SK-MEL-5 (cell line): ENCODE measurements around the gene OGG1. TPM values are rescaled to one million over a fixed set of nuclear protein-coding genes. Genes with fewer than 3 reads are reported as not detected.

Source experiments
- DNase-seq: peaks from one replicate; pipeline ENCODE4 v3.0.0-alpha.2; 2016; ENCODE audit warnings: low read depth, low spot score
- in situ Hi-C: cut with HindIII; loops from 2 replicates; pipeline ENCODE4 v1.10.0; 2016; ENCODE audit warnings: low sequenced_read_pairs, high pct_unique_total_duplicates, low pct_unique_long_range_greater_than_20kb
- polyA plus RNA-seq, 2 experiments: library from polyadenylated mRNA; depleted of rRNA; stranded (reverse); fragments of >200 nt; gene quantifications; 2 replicates each; pipeline ENCODE4 v1.2.3, GENCODE V29; 2015
- total RNA-seq: library from RNA; depleted of rRNA; stranded (reverse); fragments of >200 nt; shearing (Covaris generic); gene quantifications from 2 replicates; pipeline ENCODE4 v1.2.3, GENCODE V29; 2014; rRNA removed

Gene OGG1
- 11.0 and 16.0 TPM in 2 replicates for total RNA-seq
- polyA plus RNA-seq (2015; cell fraction: cytosol; rRNA removed) = 17.3 and 26.8 TPM in 2 replicates
- polyA plus RNA-seq (2015; cell fraction: nucleus; rRNA removed) = 27.5 and 47.7 TPM in 2 replicates

DNA sequence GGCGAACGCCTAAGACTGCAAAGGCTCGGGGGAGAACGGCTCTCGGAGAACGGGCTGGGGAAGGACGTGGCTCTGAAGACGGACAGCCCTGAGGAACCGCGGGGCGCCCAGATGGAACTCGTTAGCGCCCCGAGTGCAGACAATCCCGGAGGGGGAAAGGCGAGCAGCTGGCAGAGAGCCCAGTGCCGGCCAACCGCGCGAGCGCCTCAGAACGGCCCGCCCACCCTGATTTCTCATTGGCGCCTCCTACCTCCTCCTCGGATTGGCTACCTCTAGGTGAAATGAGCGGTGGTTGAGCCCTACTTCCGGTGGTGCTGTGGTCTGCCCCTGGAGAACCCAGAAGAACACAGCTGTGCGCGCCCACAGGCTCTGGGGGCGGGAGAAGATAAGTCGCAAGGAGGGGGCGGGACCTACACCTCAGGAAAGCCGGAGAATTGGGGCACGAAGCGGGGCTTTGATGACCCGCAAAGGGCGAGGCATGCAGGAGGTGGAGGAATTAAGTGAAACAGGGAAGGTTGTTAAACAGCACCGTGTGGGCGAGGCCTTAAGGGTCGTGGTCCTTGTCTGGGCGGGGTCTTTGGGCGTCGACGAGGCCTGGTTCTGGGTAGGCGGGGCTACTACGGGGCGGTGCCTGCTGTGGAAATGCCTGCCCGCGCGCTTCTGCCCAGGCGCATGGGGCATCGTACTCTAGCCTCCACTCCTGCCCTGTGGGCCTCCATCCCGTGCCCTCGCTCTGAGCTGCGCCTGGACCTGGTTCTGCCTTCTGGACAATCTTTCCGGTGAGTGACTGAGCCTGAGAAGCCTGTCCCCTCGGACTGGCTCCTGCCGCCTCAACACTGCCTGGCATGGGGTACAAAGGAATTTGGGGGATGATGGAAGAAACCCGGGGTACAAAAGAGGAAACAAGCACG is at the start of gene OGG1:
Gene OGG1 (plus strand): TSS at position 308 of the 911 bp plus-strand sequence. CDS start 335 bp downstream, at position 643.
- DNase-seq = peak; percentile 98

DNA sequence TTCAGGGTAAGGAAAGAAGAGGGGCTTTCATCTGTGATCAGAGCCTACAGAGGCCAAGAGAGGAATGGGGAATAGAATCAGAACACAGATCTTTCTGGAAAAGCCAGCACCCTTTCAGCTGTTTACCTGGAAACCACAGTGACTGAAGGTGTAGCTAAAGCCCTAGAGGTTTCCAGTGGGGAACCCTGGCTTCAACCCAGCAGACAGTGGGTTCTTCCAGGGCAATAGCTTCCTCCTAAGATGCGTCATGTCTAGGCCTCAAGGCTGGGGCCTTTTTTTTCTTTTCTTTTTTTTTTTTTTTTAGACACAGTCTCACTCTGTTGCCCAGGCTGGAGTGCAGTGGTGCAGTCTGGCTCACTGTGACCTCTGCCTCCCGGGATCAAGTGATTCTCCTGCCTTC is 49.2 kb upstream of the OGG1 start:
- DNase-seq = no peak
- in situ Hi-C loops = no loop called here

More for the DNA sequence above, at the start of gene OGG1:
- in situ Hi-C loops = no loop called here

DNA sequence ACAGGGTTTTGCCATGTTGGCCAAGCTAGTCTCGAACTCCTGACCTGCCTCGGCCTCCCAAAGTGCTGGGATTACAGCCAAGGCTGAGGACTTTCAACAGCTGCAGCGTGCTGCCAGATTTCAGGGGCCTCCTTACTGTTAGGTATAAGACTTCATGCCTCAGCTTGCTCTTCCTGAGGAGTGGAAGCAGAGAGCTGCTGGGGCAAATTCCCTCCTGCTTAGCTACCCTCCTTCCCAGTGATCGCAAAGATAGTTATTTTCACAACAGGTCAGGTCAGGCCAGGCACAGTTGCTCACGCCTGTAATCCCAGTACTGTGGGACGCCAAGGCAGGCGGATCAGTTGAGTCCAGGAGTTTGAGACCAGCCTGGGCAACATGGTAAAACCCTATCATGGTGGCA is 48.7 kb upstream of the OGG1 start:
- in situ Hi-C loops = no loop called here

DNA sequence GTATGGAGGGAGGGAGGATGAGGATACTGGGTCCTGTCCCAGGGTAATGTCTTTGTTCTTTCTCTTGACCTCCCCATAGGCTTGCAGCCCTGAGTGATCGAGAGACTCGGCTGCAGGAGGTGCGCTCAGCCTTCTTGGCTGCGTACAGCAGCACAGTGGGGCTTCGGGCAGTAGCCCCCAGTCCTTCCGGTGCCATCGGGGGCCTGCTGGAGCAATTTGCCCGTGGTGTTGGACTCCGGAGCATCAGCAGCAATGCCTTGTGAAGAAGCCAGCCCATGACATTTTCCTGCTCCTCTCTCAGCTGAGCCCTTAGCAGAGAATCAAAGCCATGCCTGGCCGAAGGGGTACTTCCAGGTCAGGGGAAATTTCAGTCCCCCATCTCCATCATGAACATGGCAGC is 48.0 kb upstream of the OGG1 start:
- in situ Hi-C loops = no loop called here
- no peak for DNase-seq

More for the DNA sequence above, 48.7 kb upstream of the OGG1 start:
- DNase-seq = no peak

DNA sequence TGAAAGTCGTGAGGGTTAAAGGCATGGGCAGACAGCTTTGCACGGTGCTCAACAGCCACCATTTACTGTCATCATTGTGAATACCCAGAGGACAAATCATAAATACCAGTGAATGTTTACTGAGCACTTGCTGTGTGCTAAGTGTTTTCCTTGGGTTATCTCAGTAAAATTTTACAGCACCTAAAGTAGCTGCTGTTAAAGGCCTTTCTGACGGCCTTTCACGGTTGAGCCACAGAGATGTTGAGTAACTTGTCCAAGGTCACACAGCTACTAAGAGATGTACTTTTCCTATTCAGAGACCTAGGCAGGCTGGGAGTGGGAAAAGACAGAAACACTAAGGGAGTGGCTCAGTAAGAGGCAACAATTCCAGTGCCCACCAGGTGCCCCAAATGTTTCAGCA is 46.5 kb upstream of the OGG1 start:
- in situ Hi-C loops = no loop called here
- DNase-seq = no peak

DNA sequence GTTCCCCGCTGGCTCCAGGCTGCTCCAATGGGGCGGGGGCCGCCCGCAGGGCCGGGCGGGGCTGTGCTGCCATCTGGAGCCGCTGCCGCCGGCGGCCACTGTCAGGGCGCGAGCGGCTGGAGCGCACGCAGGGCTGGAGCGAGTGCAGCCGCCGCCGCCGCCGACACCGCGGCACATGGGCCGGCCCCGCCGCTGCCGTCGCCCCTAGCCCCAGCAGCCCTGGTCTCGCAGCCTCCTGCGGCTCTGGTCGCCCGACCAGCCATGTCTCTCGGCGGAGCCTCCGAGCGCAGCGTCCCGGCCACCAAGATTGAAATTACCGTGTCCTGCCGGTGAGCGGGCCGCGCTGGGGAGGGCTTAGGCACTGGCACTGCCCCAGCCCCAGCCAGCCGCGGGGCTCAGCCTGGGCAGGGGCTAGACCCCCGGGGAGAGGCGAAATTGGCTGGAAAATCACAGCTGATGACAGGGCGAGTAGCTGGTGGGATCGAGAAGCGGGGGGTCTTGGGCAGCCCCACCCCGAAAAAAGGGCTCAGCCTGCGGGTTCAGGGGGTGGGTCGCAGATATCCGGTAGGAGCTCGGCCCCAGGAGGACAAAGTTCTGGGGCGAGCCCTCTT is 45.9 kb upstream of the OGG1 start, which contains the start of gene CPNE9:
Gene CPNE9 (plus strand): TSS at position 98 of the 611 bp plus-strand sequence. CDS start 164 bp downstream, at position 262.
- in situ Hi-C loops = no loop called here
- DNase-seq = no peak

DNA sequence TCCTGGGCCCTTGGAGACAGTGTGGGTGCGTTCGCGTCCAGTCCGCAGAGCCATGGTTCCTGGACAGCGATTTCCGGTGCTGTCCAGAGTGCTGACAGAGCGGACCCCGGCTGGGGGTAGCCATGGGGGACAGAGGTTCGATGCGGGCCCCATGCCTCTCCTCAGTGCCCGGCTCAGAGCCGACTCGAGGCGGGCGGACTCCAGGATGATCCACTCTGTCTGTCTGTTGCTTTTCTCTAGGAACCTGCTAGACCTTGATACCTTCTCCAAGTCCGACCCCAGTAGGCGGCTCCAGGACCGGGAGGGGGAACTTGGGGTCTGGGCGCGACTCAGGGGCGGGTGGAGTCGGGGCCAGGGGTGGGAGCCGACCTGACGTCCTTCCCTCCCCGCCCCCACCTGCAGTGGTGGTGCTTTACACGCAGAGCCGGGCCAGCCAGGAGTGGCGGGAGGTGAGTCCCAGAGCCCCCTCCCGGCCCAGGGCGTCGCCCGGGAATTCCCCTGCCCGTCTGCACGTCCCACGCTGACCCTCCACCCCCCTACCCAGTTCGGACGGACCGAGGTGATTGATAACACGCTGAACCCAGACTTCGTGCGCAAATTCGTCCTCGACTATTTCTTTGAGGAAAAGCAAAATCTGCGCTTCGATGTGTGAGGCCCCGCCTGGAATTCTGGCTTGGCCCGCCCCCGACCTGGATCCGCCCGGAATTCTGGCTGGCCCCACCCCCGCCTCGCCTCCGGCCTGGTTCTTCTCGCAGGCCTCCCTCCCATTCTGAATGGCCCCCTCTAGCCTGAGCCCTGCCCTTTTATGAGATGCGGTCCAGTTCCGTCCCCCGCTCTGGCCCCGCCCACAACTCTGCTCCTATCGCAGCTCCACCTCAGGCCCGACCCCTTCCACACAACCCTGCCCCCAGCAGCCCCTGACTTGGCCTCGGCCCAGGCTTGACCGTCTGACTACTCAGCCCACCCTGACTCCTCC is 45.1 kb upstream of the OGG1 start:
- in situ Hi-C loops = no loop called here
- DNase-seq = peak; percentile 52

DNA sequence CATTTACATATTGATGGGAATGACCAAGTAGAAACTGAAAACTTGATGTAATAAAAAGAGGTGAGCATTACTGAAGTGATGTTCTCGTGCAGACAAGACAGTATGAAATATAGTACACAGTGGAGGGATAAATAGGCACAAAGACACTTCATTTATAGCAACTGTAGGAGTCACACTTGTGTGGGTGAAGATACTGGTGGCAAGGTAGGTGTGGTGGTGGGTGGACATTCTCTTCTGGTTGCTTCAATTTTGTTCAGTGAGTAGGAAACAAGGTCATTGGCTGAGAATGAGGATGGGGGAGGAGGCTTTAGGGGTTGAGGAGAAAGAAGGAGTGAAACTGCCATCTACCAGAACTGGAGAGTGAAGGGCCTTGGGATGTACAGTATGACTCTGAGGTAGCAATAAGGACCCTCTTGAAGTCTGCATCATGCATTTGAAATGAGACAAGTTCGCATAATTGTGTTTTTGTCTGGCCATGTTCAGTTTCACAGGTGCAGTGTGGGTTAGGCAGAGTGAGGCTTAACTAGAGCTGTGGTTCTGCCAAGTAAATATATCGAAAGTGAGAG is 39.5 kb upstream of the OGG1 start:
- in situ Hi-C loops = no loop called here
- DNase-seq = no peak

DNA sequence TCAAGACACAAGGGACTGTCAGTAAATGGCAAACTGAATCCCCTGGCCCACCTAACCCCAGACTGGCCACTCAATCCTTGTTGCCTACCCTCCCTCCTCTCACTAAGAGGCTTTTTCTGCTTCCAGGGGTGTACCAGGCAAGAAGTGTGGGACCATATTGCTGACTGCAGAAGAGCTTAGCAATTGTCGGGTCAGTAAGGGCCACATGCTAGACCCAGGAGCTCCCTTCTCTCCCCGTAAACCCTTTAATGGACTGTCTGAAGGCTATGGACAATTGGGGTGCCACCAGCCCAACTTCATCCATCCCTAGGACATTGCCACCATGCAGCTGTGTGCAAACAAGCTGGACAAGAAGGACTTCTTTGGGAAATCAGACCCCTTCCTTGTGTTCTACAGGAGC is 37.3 kb upstream of the OGG1 start:
- no peak for DNase-seq
- in situ Hi-C loops = no loop called here

DNA sequence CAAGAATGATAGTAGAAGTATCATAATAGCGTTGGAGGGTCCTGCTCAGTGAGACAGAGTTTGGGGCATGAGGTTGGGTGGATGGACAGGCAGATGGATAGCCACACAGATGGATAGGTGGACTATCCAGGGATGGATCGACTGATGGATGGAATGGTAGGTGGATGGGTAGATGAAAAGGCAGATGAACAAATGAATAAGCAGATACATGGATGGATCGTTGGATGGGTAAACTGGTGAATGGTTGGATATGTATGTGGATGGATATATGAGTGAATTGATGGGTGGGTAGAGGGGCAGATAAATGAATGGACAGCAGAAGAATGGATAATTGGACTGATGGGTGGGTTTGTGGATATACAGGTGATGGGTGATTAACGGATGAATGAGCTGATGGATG is 36.6 kb upstream of the OGG1 start:
- in situ Hi-C loops = no loop called here
- no peak for DNase-seq

DNA sequence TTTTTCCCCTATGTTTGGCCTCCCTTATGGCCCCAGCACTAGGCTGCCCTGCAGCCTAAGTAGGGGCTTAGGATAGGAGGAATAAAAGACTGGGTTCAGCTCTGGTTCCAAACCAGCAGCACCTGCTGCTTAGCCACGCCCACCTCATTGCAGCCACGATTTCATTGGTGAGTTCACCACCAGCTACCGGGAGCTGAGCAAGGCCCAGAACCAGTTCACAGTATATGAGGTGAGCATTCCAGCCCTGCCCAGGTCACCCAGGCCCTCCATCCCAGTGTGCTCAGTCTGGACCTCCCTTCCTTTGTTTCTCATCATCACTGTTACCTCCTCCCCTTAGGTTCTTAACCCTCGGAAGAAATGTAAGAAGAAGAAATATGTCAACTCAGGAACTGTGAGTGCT is 34.6 kb upstream of the OGG1 start:
- peak; percentile 40 for DNase-seq
- in situ Hi-C loops = no loop called here

DNA sequence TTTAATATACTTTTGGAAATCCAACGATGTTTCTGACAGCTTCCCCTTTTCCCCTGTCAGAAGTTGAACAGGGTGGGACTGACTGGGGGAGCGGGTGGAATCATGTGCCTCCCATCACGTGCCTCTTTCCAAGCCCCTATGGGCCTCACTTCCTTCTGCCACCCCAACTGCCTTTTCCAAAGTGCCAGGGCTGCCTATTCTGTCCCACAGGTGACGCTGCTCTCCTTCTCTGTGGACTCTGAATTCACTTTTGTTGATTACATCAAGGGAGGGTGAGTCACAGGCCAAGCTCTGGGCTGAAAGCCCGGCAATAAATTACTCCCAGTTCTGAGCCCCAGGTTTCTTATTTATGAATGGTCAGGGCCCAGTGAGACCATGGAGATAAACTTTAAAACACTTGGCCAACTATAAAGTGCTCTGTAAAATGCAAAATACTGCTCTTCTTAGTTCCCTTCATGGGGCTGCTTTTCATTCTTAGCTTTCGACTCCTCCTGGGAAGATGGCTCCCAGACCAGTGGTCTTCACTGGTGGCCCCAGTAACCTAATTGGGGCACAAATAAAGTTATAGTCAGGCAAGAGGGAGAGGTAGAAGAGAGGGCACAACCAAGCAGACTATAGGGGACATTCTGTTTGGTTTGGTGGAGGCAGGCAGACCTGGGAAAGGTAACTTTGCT is 33.9 kb upstream of the OGG1 start:
- peak; percentile 91 for DNase-seq
- in situ Hi-C loops = no loop called here

DNA sequence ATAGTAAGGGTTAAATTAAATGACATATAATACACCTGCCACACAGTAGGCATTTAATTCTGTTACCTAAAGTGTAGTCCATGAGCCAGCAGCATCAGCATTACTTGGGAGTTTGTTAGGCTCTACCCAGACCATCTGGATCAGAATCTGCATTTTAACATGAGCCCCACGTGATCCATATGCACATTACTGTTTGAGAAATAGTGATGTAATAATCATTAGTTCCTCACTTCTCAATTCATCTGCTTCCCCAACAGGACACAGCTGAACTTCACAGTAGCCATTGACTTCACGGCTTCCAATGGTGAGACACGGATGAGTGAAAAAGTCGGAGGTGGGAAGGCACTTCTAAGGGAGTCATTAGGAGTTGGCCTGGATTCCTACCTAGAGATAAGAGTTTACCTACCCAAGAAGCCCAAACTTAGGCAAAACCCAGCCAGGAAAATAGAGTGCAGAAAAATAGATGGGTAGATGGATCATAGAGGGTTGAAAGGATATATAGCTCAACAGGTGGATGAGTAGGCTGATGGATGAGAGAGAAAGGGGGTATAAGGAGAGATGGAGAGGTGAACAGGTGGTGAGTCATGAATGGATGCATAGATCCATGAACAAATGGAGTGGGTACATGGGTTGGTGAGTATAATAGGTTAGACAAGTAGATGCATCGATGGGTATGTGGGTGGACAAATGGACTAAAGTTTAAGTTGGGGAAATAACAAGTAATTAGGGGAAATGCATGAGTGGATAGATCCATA is 32.8 kb upstream of the OGG1 start:
- no peak for DNase-seq
- in situ Hi-C loops = no loop called here

DNA sequence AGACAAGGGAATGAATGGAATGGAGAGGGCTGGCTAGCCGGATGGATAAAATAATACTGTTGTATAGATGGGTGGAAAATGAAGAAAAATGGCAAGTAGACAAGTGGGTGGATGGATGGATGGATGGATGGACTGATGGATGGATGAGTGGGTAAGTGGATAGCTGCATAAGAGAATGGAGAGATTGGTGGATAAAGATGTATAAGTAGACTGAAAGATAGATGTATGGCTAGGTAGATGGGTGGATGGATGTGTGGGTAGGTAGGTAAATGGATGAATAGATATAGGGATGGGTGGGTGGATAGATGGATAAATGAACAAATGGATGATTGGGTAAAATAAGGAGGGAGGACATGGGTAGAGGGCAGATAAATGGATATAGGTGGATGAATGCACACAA is 32.2 kb upstream of the OGG1 start:
- in situ Hi-C loops = no loop called here
- DNase-seq = no peak

DNA sequence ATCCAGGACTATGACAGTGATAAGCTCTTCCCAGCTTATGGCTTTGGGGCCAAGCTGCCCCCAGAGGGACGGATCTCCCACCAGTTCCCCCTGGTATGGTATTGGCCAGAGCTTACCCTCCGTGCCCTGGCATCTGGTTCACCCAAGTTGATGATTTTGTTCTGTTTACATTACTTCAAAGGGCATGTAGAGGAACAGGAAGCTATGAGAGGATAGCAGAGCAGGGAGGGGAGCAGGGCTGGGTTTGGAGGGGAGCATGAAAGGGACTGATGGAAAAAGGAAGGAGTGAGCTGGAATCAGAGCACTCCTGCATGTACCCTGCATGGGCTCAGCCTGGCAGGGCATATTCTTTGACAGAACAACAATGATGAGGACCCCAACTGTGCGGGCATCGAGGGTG is 31.6 kb upstream of the OGG1 start:
- no peak for DNase-seq
- in situ Hi-C loops = no loop called here

DNA sequence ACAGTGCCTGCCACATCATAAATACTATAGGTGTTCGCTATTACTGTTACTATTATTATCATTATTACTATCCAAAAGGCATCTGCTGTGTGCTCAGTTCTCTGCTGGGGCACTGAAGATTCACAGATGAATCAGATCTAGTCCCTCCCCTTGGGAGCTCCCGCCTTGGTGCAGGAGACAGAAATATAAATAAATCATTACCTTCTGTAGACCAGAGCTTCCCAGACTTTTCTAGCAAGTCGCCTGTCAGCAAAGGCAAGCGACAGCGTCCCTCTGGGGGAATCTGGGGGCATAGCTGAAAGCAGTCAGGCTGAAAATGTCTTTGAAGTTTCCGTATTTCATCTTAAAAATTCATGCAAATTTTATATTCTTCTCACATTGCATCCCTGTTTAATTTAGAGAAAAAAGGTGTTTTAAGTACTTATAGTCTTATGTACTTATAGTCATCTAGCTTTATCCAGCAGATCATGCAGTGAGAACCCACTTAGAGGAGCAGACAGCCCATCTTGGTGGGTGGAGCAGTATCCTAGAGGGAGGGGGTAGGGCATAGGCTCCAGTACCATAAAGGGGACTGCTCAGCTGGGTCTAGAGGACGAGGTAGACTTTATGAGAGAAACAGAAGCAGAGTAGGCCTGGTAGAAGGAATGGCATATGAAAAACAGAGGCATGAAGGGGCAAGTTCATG is 28.6 kb upstream of the OGG1 start:
- no peak for DNase-seq
- in situ Hi-C loops = no loop called here
